ENCODE data around the gene AKAP11. TPM values are rescaled to one million over a fixed set of nuclear protein-coding genes. Genes with fewer than 3 reads are reported as not detected.

AKAP11 gene
- total RNA-seq, 1 experiment from 2014 or later = 5.2 TPM

DNA sequence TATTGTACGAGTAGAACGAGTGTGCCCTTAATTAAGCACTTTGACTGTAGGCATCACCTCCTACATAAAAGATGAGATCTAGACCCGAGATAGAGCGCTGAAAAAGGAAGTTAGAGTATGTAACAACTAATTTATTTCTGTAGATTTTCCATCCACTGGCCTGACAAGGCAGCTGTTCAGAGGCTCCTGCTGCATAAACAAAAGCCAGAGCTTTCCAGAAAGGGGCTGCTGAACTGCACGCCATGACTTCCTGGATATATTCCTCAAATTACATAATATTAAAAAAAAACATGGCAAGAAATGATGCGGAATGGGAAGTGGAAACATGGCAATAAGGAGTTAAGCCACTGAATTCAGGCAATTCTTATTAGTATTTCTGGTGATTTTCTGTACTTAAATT is 89.7 kb downstream of the AKAP11 start:
- Histone ChIP-seq H3K27ac (ENCODE audit: low read length) (no peak overlapping the region), H3K27me3 (ENCODE audit: low read length) (no peaks in the 10 kb centered on the region), H4K20me1 (ENCODE audit: low read length) (no peaks in the 10 kb centered on the region), H2AFZ (ENCODE audit: low read length) (no peak overlapping the region), H3K9me3 (ENCODE audit: low read length) (no peaks in the 10 kb centered on the region), H3K36me3 (ENCODE audit: low read depth, low read length) (no peaks in the 10 kb centered on the region), H3K4me3 (ENCODE audit: low read length) (no peak overlapping the region), H3F3A (ENCODE audit: low read length, unreplicated experiment) (no peaks in the 10 kb centered on the region), H3K79me2 (ENCODE audit: low read length) (no peaks in the 10 kb centered on the region), H3K9me2 (replicated peaks; ENCODE audit: low read length) (no peaks in the 10 kb centered on the region), H3K9ac (ENCODE audit: low read length) (no peak overlapping the region), H3K4me2 (ENCODE audit: low read length) (no peak overlapping the region), H3K4me1 (ENCODE audit: insufficient read depth, low read length) (peaks cover 11% of the 10 kb centered on the region)
- no peak for DNase-seq
- TF ChIP-seq CTCF (conservative IDR thresholded peaks at IDR 0.05; ENCODE audit: low read depth, low read length) = no peak
- no peak for TF ChIP-seq EZH2phosphoT487 (IDR thresholded peaks at IDR 0.05; ENCODE audit: borderline replicate concordance, low read length)
- no peak for TF ChIP-seq EZH2 (IDR thresholded peaks at IDR 0.05; ENCODE audit: low read length, unreplicated experiment)
- BruUV-seq (replicated peaks) = no TSS peak
- intact Hi-C loops (cut with micrococcal nuclease) = no loop called here
- ATAC-seq = no peak
- ChIA-PET CTCF (no interaction called here), POLR2A (ENCODE audit: unreplicated experiment) (no interaction called here)

- DNase-seq = peak; percentile 67
- ChIA-PET CTCF (interaction anchor here (0.6 to 1.5 kb wide), 3 partner anchors 114 to 512 kb away, joined by 3 to 11 read pairs (median 5); no protein-coding TSS in a partner anchor), POLR2A (ENCODE audit: unreplicated experiment) (interaction anchor here (0.7 kb wide), 1 partner anchor 231 kb away, joined by 3 read pairs; no protein-coding TSS in a partner anchor)
- peak overlapping the region; percentile 63 for H2AFZ ChIP-seq (ENCODE audit: low read length)
- H3K9me3 ChIP-seq (ENCODE audit: low read length) = no peaks in the 10 kb centered on the region
- no TSS peak for BruUV-seq (replicated peaks)
- ATAC-seq = peak; percentile 98
- H3K27me3 ChIP-seq (ENCODE audit: low read length) = no peaks in the 10 kb centered on the region
- no peaks in the 10 kb centered on the region for H3K79me2 ChIP-seq (ENCODE audit: low read length)
- peak overlapping the region; percentile 17 for H3K27ac ChIP-seq (ENCODE audit: low read length)
- no peak overlapping the region for H3K9ac ChIP-seq (ENCODE audit: low read length)
- H3K9me2 ChIP-seq (replicated peaks; ENCODE audit: low read length) = no peaks in the 10 kb centered on the region
- no peak for TF ChIP-seq EZH2 (IDR thresholded peaks at IDR 0.05; ENCODE audit: low read length, unreplicated experiment)
- TF ChIP-seq CTCF (conservative IDR thresholded peaks at IDR 0.05; ENCODE audit: low read depth, low read length) = peak; percentile 46; the same call in 1 of the 2 replicates
- intact Hi-C loops (cut with micrococcal nuclease) = no loop called here
- H4K20me1 ChIP-seq (ENCODE audit: low read length) = no peaks in the 10 kb centered on the region
- peaks cover 11% of the 10 kb centered on the region for H3K4me1 ChIP-seq (ENCODE audit: insufficient read depth, low read length)
- no peak overlapping the region for H3K4me3 ChIP-seq (ENCODE audit: low read length)
- H3K4me2 ChIP-seq (ENCODE audit: low read length) = peak overlapping the region; percentile 35; the same call in 1 of the 2 replicates
- H3F3A ChIP-seq (ENCODE audit: low read length, unreplicated experiment) = no peaks in the 10 kb centered on the region
- no peaks in the 10 kb centered on the region for H3K36me3 ChIP-seq (ENCODE audit: low read depth, low read length)
Measured at GRCh38 chr13:42363941-42364612, 92.1 kb downstream of the AKAP11 start.

DNA sequence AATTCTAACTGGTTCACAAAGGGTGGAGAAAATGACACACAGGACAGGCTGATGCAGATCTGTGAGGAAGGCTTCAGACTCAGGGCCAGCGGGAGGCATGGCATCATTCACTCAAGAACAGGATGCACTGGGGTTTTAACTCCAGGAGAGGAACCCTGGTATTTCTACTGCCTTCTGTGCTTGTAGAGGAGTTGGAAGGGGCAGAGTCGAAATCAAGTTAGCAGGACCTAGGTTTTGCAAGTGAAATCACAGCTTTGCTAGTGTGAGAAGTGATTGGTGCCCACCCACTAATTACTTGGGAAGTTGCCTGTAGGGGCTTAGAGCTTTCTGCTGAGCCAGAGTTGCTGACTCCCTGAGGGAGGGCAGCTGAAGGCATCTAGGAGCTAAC is 92.7 kb downstream of the AKAP11 start:
- Histone ChIP-seq H3K79me2 (ENCODE audit: low read length) (no peaks in the 10 kb centered on the region), H4K20me1 (ENCODE audit: low read length) (no peaks in the 10 kb centered on the region), H3K4me3 (ENCODE audit: low read length) (no peak overlapping the region), H3K36me3 (ENCODE audit: low read depth, low read length) (no peaks in the 10 kb centered on the region), H3K4me2 (ENCODE audit: low read length) (peak overlapping the region; percentile 35; the same call in 1 of the 2 replicates), H3K27me3 (ENCODE audit: low read length) (no peaks in the 10 kb centered on the region), H3F3A (ENCODE audit: low read length, unreplicated experiment) (no peaks in the 10 kb centered on the region), H3K9me2 (replicated peaks; ENCODE audit: low read length) (no peaks in the 10 kb centered on the region), H3K4me1 (ENCODE audit: insufficient read depth, low read length) (peaks cover 11% of the 10 kb centered on the region), H3K27ac (ENCODE audit: low read length) (peak overlapping the region; percentile 17), H3K9ac (ENCODE audit: low read length) (no peak overlapping the region), H3K9me3 (ENCODE audit: low read length) (no peaks in the 10 kb centered on the region), H2AFZ (ENCODE audit: low read length) (peak overlapping the region; percentile 63; the same call in 1 of the 2 replicates)
- peak; percentile 61 for ATAC-seq
- intact Hi-C loops (cut with micrococcal nuclease) = no loop called here
- CTCF ChIA-PET = interaction anchor here (0.6 to 1.5 kb wide), 3 partner anchors 114 to 512 kb away, joined by 3 to 11 read pairs (median 5); no protein-coding TSS in a partner anchor
- TF ChIP-seq EZH2 (IDR thresholded peaks at IDR 0.05; ENCODE audit: low read length, unreplicated experiment) = no peak
- TF ChIP-seq EZH2phosphoT487 (IDR thresholded peaks at IDR 0.05; ENCODE audit: borderline replicate concordance, low read length) = no peak
- TF ChIP-seq CTCF (conservative IDR thresholded peaks at IDR 0.05; ENCODE audit: low read depth, low read length) = no peak
- no peak for DNase-seq
- POLR2A ChIA-PET (ENCODE audit: unreplicated experiment) = interaction anchor here (0.7 kb wide), 1 partner anchor 230 kb away, joined by 3 read pairs; no protein-coding TSS in a partner anchor
- no TSS peak for BruUV-seq (replicated peaks)
